IPS-NIHi7 (cell line): ENCODE data around the gene MRPS23.
A peak's percentile ranks its signal among the peaks of the same experiment; 100 is the strongest.

Experiments
- DNase-seq: peaks from one replicate; pipeline ENCODE4 v3.0.0; 2012; ENCODE audit warnings: mixed read lengths; ENCODE audit errors: extremely low spot score

The MRPS23 gene

GRCh38 chr17:57879437-57880085, 29.7 kb upstream of the MRPS23 start:
- DNase-seq, result peak; percentile 53

- DNase-seq, result no peak
Measured at GRCh38 chr17:57877803-57878377, 28.0 kb upstream of the MRPS23 start.

- DNase-seq, result no peak
Measured at GRCh38 chr17:57876866-57877237, 27.0 kb upstream of the MRPS23 start.

DNA sequence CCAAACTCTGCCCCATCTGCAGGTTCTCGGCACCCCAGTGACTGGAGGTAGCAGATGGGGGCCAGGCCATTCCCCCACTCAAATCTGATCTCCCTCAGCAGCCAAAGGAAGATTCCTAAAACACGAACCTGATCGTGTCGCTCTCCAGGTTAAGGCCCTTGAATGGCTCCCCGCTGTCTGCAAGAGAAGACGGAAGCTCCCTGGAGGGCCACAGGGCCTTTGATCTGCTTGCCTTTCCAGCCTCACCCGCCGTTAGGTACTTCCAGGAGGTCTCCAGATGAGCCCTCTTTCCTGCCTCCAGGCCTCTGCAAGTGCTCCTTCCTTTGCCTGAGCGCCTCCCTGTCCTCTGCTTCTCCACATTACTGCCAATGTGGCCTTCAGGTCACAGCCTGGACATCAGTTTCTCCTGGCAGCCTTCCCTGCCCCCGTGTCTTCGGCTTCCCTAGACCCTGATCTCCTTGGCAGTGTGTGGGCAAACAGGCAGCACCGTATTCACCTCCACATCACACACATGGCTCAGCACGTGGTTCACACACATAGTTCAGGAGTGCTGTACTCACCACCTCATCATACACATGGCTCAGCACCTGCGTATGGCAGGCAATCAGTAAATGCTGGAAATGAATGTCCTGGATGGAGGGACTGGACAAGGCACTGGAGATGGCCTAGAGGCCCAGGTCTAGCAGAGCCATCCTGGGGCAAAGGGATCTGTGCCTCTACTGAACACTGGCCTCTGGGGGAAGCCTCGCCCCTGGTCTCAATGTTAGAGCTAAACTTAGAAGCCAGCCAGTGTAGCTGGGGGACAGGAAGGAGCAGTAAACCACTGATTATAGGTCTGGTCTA, 26.4 kb upstream of the MRPS23 start:
- peak; percentile 39 for DNase-seq

DNA sequence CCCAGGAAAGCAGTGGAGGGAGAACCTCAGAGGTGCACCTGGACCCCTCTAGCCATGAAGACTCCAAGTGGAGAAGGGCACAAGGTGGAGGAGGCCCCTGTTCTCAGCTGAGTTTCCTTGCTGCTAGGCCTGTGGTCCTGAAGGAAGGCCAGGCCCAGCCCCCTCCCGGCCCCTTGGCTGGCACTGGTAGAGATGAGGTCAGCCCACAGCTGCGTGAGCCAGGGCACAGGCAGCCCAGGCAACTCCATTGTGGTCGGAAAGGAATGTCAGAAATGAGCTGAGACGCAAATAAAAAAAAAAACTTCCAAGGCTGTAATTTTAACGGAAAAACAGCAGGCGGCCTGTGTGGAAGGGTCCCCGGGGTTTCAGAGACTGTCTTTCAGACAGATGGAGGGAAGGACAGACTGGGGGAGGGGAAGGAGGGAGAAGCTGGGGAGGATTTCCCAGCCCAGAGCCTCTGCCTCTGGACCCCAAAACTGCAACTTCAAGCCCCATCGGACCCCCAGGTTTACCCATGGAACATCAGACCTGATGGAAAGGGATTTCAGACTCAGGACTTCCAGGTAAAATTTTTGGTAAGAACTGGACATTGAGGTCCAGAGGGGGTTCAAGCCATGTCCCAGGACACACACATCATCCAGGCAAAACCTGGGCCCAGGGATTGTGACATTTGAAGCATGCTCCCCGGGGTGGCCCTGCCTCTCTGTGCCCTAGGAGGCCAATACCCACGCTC, 25.6 kb upstream of the MRPS23 start:
- DNase-seq, result peak; percentile 74

- DNase-seq, result peak; percentile 92
Measured at GRCh38 chr17:57874434-57875289, 24.8 kb upstream of the MRPS23 start.

DNA sequence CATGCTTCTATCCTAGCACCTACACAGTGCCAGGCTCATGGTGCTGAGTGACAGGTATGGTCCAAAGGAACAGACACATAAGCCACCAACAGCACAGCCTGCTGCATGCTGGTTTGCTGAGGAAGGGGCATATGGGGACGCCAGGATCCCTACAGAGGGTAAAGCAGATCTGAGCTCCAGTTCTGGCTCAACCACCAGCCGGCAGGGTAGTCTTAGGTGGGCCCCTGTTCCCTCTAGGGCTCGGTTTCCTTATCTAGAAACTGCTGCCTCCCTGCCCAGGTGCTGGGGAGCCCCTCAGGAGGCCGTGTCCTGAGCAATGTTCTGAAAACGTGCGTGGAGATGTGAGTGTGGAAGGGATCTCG, 24.2 kb upstream of the MRPS23 start:
- DNase-seq, result no peak

DNA sequence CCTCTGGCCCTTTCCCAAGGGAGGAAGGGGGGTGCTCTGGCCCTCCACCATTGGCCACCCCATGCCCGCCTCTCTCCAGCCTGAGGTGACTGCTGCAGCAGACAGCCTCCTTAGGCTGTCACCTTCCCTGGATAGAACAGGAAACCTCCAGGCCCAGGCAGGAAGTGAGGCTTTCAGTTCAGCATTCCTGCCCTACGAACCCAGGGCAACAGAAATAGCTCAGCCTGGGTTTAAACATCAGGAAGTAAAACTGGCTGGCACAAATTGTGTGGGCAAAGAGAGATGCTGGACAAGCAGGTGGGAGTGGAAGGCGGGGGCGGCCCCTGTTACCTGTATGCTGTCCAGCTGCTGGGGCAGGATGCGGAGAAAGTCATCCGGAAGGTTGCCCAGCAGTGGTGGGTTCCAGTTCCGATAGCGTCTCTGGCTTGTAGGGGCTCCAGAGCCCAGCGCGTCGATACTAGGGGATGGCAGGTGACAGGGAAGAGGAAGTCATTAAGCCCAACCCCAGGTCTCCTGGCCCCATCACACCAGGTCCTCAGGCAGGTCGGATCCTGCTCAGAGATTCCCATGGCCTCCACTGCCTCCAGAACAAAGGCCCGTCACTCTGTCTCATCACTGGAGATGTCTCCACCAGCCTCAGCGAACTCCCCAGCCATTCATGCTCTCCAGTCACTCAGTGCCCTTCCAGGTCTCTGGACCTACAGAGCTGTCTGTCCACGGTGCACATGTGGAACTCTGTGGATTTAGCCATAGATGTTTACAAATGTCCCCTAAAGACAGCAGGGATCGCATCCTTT, 23.6 kb upstream of the MRPS23 start:
- no peak for DNase-seq

GRCh38 chr17:57872536-57872935, 22.7 kb upstream of the MRPS23 start:
- no peak for DNase-seq

- DNase-seq, result no peak
Measured at GRCh38 chr17:57871863-57872262, 22.0 kb upstream of the MRPS23 start.

DNA sequence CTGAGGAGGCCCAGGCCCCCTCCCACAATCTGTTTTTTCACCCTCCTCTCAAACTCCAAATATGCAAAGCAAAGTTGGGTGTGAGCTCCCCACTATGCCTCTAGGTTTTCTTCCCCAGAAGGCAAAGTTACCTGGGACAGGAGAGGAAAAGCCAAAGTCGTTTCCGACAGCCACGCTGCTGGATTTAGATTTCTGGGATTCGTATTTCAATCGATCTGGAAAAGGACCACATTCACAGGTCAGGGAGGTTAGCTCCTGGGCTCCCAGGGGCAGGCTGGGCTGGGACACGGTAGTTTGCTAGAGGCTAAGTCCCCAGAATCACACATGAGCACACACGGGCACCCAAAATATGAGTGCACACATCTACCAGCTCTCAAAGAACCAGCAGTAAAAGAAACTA, 21.3 kb upstream of the MRPS23 start:
- DNase-seq, result no peak

GRCh38 chr17:57870283-57870635, 20.4 kb upstream of the MRPS23 start:
- no peak for DNase-seq

GRCh38 chr17:57869617-57870282, 19.9 kb upstream of the MRPS23 start:
- DNase-seq, result no peak

- no peak for DNase-seq
Measured at GRCh38 chr17:57868910-57869616, 19.2 kb upstream of the MRPS23 start.

GRCh38 chr17:57868007-57868909, 18.4 kb upstream of the MRPS23 start:
- DNase-seq, result peak; percentile 81

DNA sequence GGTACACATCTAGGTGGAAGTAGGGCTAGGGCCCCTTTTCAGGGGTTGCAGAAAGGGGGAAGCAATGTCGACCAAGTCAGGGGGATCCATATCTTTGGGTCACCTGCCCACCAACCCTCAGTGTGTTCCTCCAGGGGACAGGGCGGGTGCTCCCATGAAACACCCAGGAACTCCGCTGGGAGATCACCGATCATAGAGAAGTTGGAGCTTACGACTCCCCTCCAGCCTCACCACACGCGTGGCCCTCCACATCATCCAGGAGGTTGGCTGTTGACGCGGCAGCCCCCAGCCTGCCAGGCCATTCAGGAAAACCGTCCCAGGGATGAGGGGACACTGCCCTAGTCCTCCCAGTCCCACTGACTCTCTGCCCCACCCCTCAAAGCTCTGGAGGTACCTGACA, 17.3 kb upstream of the MRPS23 start:
- DNase-seq, result no peak

DNA sequence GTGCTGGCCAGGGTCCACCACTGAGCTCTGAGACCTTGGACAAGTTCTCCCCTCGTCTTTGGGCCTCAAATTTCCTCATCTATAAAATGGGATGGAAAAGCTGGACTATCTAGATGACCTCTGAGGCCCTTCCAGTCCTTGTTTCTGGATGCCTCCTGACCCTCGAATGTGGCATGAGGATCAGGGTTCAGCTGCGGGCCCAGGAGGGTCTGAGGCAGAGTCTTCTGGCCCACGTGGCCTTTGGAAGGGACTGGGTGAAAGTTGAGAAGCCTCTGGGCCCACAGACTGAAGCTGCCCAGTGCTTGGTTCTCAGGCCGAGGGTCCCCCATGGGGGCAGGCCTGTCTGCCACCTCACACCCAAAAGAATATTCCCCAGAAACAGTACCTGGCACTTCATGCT, 16.9 kb upstream of the MRPS23 start:
- no peak for DNase-seq

DNA sequence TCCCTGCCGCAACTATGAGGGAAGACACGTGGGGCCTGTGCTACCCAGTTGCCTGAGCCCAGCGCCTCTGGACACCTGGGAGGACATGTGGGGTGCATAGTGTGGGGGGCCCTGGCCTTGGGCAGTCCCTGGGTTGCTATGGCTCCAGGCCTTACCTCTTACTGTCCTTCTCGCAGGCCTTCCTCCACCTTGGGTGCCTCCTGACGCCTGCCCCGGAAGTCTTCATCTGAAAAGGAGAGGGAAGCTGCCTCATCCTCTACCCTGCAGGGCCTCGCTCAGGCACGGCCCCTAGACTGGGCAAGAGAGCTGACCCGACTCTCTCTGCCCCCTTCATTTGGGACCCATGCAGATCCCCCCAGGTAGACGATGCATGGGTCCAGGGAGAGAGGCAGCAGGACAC, 16.5 kb upstream of the MRPS23 start:
- DNase-seq, result no peak

DNA sequence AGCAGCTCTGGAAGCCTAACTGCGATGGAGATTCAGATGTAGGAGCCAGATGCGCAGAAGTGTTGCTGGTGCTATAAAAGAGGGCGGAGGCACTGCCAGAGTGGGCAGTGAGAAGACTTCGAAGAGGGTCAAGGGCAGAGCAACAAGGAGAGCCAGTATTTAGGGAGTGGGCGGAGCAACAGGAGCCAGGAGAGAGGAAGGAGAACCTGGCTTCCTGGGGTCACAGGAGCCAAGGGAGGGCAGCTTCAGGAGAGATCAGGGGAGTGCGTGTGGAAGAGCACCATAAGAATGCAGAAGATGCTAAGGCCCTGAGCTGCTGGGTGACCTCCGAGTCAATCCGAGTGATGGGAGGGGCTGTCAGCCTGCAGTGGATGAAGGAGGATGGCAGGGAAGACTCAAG, 14.4 kb upstream of the MRPS23 start:
- no peak for DNase-seq
